ENCODE data around the gene GALNT10.
"Not testable (repeated sequence)": the region's sequence is repeated elsewhere in the genome, so short reads cannot be mapped to it uniquely, and the experiment has no call there.

The GALNT10 gene

DNA sequence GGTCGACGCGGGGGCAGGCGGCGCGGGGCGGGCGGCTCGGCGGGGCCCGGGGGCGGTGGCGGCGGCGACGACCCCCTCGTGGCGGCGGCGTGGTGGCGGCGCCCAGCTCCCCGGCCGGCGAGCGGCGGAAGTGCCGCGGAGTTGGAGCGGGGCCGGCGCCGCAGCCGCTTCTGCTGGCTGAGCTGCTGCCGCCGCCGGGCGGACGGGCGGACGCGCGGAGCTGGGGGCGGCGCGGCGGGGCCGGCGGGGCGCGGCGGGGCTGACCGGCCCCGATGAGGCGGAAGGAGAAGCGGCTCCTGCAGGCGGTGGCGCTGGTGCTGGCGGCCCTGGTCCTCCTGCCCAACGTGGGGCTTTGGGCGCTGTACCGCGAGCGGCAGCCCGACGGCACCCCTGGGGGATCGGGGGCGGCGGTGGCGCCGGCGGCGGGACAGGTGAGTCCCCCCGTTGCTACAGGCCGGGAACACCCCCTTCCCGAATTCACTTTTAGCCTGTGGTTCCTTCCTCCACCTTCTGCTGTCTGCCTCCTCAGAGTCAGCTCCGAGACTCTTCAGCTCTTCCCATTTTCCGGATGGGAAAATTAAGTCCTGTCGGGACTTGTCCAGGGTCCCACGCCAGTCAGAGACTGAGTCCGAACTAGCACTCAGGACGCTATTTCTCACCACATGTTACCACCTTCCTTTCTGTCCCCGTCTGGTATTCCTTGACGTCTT lies at the start of gene GALNT10:
Gene GALNT10, plus strand, starts transcription at position 139 of the 710 bp plus-strand sequence. Its CDS starts 134 bp downstream, at position 273.
- peak; percentile 62 for DNase-seq

DNA sequence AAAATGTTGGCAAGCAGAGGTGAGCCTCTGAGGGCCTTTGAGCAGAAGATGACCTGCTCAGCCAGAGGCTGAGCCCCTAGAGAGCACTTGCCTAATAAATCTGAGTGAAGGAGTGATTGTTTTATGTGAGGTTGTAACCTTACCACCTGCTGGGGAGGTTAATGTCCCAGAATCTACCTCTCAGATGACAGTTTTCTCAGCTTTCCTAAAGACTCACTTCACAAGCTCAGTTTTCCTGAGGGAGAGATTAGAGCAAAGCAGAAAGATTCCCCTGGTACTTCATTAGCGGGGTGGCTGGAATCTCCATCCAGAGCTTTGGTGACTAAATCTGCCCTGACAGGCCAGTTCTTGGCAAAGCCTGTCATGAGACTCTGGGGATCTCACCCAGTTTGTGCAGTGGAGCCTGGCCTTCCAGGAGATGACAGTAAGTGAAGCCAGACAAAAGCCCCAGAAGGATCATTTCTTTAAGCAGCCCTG lies 48.8 kb upstream of the GALNT10 start:
- DNase-seq, result no peak

DNA sequence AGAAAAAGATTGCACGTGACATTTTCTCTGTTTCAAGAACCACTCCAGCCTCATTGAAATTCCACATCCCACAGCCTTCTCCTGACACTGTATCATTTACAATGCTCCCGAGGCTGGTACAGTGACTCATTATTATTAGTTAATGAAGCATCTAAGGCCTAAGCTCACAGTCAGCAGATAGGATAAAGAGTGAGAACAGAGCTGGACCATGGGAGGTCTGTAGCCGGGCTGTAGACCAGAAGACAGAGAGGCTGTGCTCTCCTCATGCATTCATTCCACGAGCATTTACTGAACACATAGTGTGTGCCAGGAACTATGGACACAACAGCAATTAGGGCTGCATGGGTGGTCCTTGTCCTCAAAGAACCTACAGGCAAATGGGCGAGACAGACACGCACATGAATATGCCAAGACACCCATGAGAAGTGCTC lies 47.3 kb upstream of the GALNT10 start:
- DNase-seq, result no peak

DNA sequence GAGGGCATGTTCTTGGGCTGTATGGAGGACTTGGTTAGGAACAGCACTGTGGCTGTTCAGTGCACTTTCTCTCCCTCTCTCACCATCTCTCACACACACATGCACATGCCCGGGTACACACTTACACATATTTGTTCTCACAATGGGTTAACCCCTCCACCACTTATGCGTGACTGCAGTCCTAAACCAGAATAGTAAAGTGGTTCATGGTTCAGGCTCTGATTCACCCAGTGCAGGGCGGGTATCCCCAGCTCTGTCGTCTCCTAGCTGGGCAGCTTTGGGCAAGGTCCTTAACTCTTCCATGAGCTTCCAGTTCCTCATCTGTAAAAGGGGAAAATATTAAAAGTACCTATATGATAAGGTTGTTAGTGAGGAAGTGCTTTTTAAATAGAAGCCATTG lies 45.3 kb upstream of the GALNT10 start:
- DNase-seq, result no peak

DNA sequence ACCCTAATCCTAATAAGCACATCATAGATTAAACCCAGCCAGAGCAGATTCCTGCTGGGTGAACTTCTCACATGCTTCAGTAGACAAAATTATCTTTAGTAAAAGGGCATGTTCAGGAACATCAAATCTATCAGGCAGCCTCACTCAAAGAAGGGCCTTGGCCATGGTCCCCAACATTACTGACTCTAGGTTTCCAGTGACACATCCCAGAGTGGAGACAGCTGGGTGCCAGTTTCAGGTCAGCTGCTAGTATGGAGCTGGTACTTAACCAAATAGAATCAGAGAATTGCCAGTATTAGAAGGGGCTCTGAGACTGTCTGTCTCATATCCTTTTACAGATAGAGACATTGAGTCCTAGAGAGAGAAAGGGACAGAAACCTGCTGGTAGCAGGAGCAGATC lies 44.1 kb upstream of the GALNT10 start:
- no peak for DNase-seq

DNA sequence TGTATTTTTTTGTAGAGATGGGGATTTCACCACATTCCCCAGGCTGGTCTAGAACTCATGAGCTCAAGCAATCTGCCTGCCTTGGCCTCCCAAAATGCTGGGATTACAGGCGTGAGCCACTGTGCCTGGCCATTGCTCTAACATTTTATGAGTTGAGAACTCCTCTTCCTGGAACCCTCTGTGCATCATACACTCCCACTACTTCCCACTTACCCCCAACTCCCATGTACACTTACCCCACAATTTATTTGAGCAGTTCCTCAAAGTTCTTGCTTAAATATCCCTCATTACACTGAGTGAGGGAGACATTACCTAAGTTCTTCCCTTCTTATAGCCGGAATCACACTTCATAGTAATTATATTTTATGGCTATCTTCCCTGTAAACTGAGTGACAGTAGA lies 42.9 kb upstream of the GALNT10 start:
- no peak for DNase-seq

DNA sequence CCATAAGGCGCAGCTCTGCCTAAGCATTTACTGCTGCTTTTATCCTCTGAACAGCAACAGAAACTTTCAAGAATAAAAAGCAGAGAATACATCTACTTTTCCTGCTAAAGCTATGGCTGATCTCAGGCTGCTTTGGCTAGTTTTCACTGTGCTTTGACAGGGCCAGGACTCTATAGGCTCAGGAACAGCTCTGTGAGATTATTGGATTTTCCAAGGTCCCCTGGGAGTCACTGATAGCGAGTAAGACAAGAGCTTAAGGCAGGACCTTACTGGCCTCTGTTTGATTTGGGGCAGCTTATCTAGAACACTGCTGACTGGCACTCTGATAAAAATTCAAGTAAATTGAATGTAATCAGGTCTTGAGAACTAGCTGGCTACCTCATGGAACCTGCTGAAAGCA lies 40.1 kb upstream of the GALNT10 start:
- not testable (repeated sequence) for DNase-seq

- DNase-seq, result no peak
Measured at GRCh38 chr5:154157483-154158378, 32.8 kb upstream of the GALNT10 start.

- DNase-seq, result no peak
Measured at GRCh38 chr5:154158379-154158737, 32.2 kb upstream of the GALNT10 start.

DNA sequence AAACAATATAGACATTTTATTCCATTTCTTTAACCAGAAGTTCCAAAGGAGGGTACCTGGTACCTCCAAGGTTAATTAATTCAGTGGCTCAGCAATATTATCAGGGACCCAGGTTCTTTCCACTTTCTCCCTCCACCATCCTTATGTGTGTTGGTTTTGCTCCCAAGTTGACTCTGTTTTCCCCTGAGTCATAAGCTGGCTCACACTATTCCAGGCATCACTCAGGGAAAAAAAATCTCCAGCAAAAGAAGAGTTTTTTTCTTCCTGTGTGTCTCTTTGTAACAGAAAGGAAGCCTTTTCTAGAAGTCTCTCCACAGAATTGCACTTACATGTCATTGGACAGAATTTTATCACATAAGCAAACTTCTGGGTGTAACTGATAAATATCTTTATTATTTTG lies 31.2 kb upstream of the GALNT10 start:
- no peak for DNase-seq

DNA sequence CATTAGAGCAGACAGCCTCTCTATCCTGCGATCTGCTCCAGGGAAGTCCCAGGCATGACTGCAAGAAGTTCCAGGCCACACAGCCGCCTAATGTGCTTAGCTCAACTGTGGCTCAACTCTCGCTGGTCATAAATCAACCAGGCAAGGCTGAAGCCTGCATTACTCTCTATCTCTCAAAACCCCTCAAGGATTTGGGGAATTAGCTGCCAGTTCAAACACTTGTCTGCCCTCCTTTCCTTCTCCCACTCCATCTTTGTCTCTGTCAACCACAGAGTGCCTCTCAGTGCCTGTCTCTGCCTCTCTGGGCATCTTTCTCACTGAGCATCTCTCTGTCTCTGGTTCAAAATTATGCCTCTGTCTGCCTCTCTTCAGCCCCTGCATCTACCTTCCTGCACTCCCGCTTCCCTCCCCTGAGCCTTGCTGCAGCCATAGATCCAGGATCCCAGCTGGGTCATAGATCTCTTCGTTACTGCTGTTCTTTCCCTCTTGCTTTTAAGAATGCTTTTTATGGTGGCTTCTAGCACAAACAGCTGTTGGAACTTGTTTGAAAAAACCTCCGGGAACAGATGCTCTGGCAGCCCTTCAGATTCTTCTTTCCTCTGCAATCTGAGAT lies 27.9 kb upstream of the GALNT10 start:
- no peak for DNase-seq

DNA sequence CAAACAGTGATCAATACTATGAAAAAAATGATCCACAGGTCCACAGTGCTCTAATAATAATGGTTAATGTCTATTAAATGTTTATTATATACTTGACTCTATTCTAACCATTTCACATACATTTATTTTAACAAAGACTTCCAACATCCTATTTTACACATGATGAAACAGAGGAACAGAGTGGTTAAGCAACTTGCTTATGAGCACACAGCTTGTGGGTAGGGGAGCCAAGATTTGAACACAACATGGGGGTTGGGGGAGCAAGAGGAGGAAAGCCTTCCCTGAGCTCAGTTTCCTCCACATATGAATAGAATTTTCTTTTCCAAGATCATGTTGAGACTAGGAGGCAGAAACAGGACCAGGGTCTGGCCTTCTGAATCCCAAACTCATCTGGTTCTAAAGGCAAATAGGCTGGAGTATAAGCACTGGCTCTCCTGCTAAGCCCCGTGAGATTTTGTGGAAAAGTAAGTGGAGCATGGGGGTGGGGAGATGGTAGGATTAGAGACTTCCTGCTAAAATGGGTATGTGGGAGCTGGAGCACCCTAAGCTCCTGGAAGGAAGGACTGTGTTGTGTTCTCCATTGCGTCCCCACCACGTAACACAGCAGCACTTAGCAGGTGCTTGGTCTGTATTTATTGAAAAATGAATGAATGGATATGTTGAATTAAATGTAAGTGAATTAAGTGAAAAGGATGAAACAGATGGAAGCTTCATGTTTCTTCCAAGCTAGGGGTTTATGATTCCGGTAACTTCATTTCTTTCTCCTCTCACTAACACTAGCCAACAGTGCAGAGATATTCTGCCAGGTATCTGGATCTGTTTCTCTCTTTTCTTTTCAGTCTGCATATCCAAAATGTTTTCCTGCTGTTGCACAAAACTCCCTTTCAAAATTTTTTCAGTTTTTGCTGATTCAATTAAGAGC lies 26.9 kb upstream of the GALNT10 start:
- DNase-seq, result no peak

DNA sequence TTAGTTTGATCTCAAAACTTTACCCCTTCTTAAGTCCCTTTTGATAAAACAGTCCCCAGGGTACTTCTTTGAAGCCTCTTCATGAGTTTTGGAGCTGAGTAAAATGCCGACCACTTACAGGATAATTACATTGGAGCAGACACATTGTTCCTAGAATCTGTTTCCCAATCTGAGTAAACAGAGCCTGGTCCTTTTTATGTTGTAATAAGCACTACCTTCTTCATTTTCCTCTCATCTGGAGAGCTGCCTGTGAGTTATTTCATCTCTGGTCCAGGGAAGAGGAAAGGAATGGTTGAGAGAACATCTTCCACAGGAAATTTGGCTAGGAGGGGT lies 26.3 kb upstream of the GALNT10 start:
- DNase-seq, result no peak

- no peak for DNase-seq
Measured at GRCh38 chr5:154165886-154166285, 24.6 kb upstream of the GALNT10 start.

GRCh38 chr5:154166901-154167791 lies 23.4 kb upstream of the GALNT10 start:
- no peak for DNase-seq

GRCh38 chr5:154168395-154168794 lies 22.1 kb upstream of the GALNT10 start:
- DNase-seq, result no peak

- no peak for DNase-seq
Measured at GRCh38 chr5:154172785-154173184, 17.7 kb upstream of the GALNT10 start.

GRCh38 chr5:154174091-154174490 lies 16.4 kb upstream of the GALNT10 start:
- no peak for DNase-seq

DNA sequence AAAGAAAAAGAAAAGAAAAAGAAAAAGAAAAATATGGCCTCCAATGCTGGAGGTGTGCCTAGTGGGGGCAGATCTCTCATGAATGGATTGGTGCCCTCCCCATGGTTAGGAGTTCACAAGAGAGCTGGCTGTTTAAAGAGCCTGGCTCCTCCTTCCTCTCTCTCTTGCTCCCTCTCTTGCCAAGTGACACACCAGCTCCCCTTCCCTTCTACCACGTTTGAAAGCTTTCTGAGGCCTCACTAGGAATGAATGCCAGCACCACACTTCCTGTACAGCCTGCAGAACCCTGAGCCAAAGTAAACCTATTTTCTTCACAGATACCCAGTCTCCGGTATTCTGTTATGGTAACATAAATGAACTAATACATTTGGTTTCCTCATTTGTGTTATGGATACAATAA lies 14.4 kb upstream of the GALNT10 start:
- no peak for DNase-seq

DNA sequence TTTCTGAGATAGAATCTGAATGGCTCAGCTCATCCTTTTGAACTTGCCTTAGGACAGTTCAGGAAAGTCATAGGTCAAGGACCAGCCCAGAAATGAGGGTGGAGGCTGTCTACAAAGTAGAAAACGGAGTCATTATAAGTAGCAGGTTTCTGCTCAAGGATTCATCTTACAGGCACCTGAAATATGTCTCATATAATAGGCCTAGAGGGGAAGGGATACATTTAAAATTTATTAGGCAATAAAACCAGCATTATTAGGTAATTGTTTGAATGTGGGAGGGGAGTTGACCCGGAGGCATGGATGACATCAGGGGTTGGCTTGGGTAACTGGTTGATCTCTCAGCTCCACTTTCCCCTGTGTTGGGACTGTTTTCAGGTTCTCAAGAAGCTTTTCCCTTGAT lies 11.9 kb upstream of the GALNT10 start:
- DNase-seq, result no peak

GRCh38 chr5:154179846-154180710 lies 10.5 kb upstream of the GALNT10 start:
- peak; percentile 18 for DNase-seq

Measured in CD4-positive, alpha-beta T cell treated with Interferon gamma for 1 hour (primary cell).